ENCODE data around the gene SCD5.

The SCD5 gene

GRCh38 chr4:82797040-82797404 is 1.6 kb downstream of the SCD5 start:
- no peak for DNase-seq (ENCODE audit: low read depth in 2 of 2)

DNA sequence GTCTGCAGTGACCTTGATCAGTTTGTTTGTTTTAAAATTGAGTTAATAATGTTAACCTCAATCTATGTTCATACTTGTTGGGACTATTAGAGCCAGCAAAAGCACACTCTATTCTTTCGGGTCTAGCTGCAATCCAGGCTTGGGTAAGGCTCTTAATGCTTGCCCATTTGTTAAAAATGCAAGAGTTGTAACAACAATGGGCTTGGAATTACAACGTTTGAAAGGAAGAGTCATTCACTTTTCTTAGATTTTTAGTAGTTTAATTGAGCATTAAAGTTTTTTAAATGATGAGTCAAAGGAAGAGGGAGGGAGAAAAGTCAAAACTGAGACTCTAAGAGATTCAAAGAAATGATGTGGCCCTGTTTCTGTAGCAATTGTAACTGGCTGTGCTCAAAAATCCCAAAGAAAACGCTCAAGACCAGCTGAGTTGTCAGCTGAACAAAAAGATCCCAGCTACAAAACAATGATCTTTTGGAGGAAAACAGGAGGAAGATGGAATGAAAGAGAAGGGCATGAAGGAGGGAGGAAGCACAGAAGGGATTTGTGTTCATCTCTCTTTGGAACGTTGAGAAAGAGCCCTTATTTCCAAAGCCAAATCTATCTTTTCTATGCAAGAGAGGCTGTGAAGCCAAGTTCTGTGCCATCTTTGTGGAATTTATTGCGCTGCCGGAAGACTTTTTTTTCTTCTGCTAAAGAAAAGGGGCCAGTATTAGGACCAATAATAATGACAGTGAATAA is 5.5 kb downstream of the SCD5 start:
- DNase-seq (ENCODE audit: low read depth in 2 of 2) = no peak

GRCh38 chr4:82791179-82791578 is 7.4 kb downstream of the SCD5 start:
- DNase-seq (ENCODE audit: low read depth in 2 of 2) = no peak

GRCh38 chr4:82790060-82790660 is 8.4 kb downstream of the SCD5 start:
- no peak for DNase-seq (ENCODE audit: low read depth in 2 of 2)

GRCh38 chr4:82789025-82789776 is 9.4 kb downstream of the SCD5 start:
- no peak for DNase-seq (ENCODE audit: low read depth in 2 of 2)

GRCh38 chr4:82787342-82787741 is 11.3 kb downstream of the SCD5 start:
- DNase-seq (ENCODE audit: low read depth in 2 of 2) = no peak

- no peak for DNase-seq (ENCODE audit: low read depth in 2 of 2)
Observed at GRCh38 chr4:82786828-82787227, 11.8 kb downstream of the SCD5 start.

DNA sequence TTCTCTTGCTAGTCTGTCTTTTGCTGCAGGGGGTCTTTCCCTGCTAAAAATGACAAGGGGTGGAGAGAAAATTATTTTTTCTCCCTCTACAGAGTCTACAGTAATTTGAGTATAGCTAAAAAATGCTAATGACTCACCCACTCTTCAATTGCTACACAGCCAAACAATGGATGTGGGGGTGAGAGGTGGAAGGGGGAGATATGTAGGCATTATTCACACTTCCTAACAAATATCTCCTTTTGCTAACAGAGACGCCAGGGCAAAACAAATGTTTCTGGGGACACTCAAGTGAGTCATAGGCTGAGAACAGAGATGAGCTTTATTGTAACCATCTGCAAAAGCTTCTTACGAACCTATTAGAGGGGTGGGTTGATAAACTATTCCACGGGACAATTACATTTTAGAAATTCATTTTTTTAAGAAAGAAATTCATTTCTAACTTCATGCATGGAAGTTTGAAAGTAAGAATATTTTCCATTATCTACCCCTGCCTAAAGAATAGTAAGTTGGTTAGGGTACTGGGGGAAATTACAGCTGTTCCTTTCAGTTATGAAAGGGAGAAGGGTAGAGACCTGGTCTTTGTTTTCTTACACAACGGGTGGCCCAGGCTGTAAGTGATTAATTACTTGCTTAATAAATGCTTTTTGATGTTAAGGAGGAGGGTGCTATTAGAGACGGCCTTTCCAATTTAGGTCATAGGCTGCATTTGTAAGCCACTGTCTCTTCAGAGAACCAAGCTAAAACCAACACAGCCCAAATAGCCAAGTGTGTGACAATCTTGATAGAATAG is 12.8 kb downstream of the SCD5 start:
- no peak for DNase-seq (ENCODE audit: low read depth in 2 of 2)

- no peak for DNase-seq (ENCODE audit: low read depth in 2 of 2)
Observed at GRCh38 chr4:82784681-82785610, 13.7 kb downstream of the SCD5 start.

DNA sequence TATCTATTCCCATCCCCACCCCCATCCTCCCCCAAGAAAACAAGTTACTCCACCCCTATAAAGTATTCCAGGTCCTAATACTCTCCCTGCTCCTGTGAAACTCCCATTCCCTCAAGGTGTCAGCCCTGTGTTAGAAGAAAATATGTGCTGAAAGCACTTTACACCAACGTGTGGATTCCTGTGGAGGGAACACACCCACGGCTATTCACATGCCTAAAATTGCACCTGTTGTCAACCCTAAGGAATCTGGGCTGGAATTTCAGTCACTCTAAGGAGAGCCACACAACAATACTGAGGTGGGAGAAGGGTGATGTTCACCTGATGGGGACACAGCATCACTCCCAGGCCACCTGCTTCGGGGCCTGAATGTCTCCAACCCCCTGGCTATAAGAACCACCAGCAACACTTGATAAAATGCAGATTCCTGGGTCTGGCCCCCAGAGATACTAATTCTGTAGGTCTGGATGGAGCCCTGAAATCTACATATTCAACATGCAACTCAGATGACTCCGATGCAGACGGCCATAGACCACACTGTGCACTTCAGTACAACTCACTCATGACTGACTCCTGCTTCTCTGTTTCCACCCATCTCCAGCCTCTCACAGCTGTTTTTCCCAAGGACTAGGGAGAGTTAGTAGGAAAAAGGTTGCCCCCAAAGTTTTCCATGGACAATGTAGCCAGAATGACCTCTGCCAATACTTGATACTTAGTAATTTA is 15.8 kb downstream of the SCD5 start:
- no peak for DNase-seq (ENCODE audit: low read depth in 2 of 2)

- DNase-seq (ENCODE audit: low read depth in 2 of 2) = no peak
Observed at GRCh38 chr4:82780752-82781231, 17.8 kb downstream of the SCD5 start.

DNA sequence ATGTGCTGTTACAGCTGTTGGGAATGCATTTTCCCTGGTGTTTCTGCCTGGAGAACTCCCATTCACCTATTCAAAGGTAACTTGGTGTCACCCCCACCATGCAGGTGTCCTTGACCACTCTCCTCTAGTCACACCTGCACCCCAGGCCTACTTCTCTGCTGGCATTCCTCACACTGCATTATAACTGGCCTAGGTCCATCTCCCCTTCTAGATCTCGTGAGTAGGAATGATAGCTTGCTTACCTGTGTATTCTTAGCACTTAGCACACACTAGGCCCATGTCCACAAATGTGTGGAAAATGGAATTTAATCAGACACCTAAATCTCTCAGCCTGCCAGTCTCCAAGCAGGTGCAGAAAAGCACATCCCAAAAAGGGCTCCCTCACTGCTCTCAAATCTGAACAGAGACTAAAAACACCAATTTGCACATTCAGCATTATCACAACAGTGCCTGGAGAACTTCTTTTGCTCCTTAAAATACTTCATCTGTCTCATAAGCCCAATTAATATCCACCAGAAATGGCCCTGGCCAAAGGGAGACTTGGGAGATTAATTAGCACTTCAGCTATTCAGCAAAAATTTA is 18.3 kb downstream of the SCD5 start:
- no peak for DNase-seq (ENCODE audit: low read depth in 2 of 2)

GRCh38 chr4:82779032-82779431 is 19.6 kb downstream of the SCD5 start:
- DNase-seq (ENCODE audit: low read depth in 2 of 2) = no peak

DNA sequence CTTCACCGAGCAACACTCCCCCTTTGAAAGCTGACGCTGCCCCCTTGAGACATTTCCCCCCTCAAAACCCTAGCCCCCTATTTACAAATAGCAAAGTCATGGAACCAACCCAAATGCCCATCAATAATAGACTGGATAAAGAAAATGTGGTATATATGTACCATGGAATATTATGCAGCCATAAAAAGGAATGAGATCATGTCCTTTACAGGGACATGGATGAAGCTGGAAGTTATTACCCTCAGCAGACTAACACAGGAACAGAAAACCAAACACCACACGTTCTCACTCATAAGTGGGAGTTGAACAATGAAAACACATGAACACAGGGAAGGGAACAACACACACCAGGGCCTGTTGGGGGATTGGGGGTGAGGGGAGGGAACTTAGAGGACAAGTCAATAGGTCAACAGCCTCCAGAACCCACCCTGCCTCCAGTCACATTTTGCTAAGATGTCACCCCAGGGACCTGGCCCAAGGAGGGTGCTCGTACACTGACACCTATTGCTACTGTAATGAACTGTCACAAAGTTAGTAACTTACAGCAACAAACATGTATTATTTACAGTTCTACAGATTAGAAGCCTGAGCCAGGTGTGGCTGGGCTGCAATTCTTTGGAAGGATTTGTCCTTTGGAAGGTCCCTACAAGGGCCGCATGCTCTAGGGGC is 20.6 kb downstream of the SCD5 start:
- no peak for DNase-seq (ENCODE audit: low read depth in 2 of 2)

DNA sequence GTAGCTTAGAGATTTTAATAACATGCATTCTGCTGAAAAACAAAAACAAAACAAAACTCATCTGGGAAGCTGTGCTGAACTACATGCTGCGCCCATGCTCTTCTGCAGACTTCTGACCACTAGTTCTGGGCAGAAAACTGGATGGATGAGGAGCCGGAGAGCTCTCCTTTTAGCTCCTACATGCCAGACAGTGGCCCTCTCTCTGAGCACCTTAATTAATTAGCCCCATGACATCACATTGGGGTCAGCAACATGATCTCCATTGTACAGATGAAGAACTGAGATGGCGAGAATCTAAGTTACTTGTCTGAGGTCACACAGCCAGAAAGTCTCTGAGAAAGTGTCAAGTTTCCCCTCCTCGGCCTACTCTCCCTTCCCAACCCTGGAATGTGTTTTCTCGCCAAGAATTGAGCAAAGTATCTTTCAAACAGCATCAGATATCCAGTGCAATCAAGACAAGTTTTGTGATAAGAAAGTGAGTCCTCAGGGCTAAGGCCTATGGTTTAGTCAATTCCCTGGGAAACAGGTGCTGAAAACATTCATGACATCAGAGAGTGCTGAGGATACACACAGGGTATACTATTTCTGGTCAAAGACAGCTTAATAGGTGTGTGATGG is 21.6 kb downstream of the SCD5 start:
- DNase-seq (ENCODE audit: low read depth in 2 of 2) = no peak

- DNase-seq (ENCODE audit: low read depth in 2 of 2) = no peak
Observed at GRCh38 chr4:82775243-82775642, 23.4 kb downstream of the SCD5 start.

GRCh38 chr4:82774711-82775171 is 23.9 kb downstream of the SCD5 start:
- DNase-seq (ENCODE audit: low read depth in 2 of 2) = no peak

DNA sequence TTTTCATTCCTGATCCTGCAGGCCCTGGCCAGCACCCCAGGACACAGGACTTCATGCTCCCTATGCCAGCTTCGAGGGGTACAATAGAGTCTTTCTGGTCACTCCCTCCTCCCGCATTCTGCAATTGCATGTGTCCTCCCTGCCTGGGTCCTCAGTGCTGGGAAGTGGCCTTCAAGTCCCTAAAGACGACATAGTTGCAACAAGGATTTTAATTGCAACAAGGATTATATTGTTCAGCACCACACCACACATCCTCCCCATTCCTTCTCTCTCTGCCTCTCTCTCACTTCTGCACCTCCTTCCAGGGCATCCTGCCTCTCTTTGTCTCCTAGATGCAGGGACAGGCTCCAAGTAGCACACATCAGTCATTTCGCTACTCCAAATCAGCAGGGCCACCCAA is 25.5 kb downstream of the SCD5 start:
- DNase-seq (ENCODE audit: low read depth in 2 of 2) = no peak

DNA sequence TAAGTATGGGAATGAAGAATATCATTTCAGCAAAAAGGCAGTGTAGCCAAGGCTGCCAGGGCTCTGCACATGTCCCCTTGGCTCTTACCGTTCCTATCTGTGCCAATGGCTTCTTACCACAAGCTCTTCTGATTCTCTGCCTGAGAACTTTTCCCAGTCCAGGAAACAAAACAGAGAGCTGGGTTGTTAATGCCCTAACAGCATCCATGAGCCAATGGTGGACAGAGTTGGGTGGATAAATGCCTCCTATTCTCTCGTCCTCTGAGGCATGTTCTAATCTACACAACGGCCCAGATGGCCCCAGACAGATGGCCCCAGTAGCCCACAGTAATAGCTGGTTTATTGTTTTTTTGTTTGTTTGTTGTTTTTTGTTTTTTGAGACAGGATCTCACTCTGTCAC is 28.0 kb downstream of the SCD5 start:
- no peak for DNase-seq (ENCODE audit: low read depth in 2 of 2)
